MM.1S (cell line): ENCODE measurements around the gene KCNC4.

Experiments used
- DNase-seq: peaks from one replicate; pipeline ENCODE4 v3.0.0-alpha.2; 2015
- H2AFZ ChIP-seq: fragments of 300-600 bp; sonication (generic); 2 replicates; pipeline ENCODE4 v1.6.0; 2016; ENCODE audit warnings: antibody characterized with exemption, low read length
- H3F3A ChIP-seq: fragments of 300-600 bp; sonication (generic); 2 replicates; pipeline ENCODE4 v1.6.1; 2016; ENCODE audit warnings: mild to moderate bottlenecking, antibody characterized with exemption, low read length, moderate library complexity, mixed read lengths; ENCODE audit not compliant: insufficient read depth
- H3K27ac ChIP-seq: fragments of 300-600 bp; sonication (generic); 2 replicates; pipeline ENCODE4 v1.5.1; 2016; ENCODE audit warnings: mild to moderate bottlenecking, low read length
- H3K27me3 ChIP-seq: fragments of 300-600 bp; sonication (generic); replicated peaks from 2 replicates; pipeline ENCODE4 v1.6.0; 2016; ENCODE audit warnings: low read length; ENCODE audit not compliant: insufficient read depth
- H3K36me3 ChIP-seq: fragments of 300-600 bp; sonication (generic); replicated peaks from 2 replicates; pipeline ENCODE4 v1.6.1; 2016; ENCODE audit warnings: mild to moderate bottlenecking, low read length, mixed read lengths; ENCODE audit not compliant: insufficient read depth
- H3K4me1 ChIP-seq: fragments of 300-600 bp; sonication (generic); 2 replicates; pipeline ENCODE4 v1.6.1; 2016; ENCODE audit warnings: low read length, mixed read lengths
- H3K4me2 ChIP-seq: fragments of 300-600 bp; sonication (generic); 2 replicates; pipeline ENCODE4 v1.6.0; 2016; ENCODE audit warnings: low read depth, low read length
- H3K4me3 ChIP-seq: fragments of 300-600 bp; sonication (generic); 2 replicates; pipeline ENCODE4 v1.5.1; 2016; ENCODE audit warnings: low read length, mixed read lengths
- H3K79me2 ChIP-seq: fragments of 300-600 bp; sonication (generic); 2 replicates; pipeline ENCODE4 v1.6.1; 2016; ENCODE audit warnings: mixed run types, low read length, mixed read lengths
- H3K9ac ChIP-seq: fragments of 300-600 bp; sonication (generic); 2 replicates; pipeline ENCODE4 v1.6.1; 2016; ENCODE audit warnings: low read length, mixed read lengths
- H3K9me2 ChIP-seq: fragments of 300-600 bp; sonication (generic); replicated peaks from 2 replicates; pipeline ENCODE4 v1.6.1; 2016; ENCODE audit warnings: mild to moderate bottlenecking, low read length, mixed read lengths; ENCODE audit not compliant: insufficient read depth
- H3K9me3 ChIP-seq: fragments of 300-600 bp; sonication (generic); replicated peaks from 2 replicates; pipeline ENCODE4 v1.6.1; 2016; ENCODE audit warnings: mild to moderate bottlenecking, low read length, mixed read lengths; ENCODE audit not compliant: insufficient read depth
- H4K20me1 ChIP-seq: fragments of 300-600 bp; sonication (generic); 2 replicates; pipeline ENCODE4 v1.6.1; 2016; ENCODE audit warnings: mild to moderate bottlenecking, low read length, moderate library complexity, mixed read lengths; ENCODE audit not compliant: insufficient read depth
- EZH2 ChIP-seq: fragments of 300-600 bp; sonication (generic); optimal IDR thresholded peaks from 2 replicates; pipeline ENCODE3; 2017; ENCODE audit warnings: low read depth, mild to moderate bottlenecking, antibody characterized with exemption, low read length, mixed read lengths
- EZH2phosphoT487 ChIP-seq: fragments of 300-600 bp; sonication (generic); IDR thresholded peaks from 2 replicates; pipeline ENCODE4 v1.6.1; 2018; ENCODE audit warnings: antibody characterized with exemption, low read length
- TF ChIP-seq, protein P1 (sequence below): fragments of 300-600 bp; sonication (generic); IDR thresholded peaks from 2 replicates; pipeline ENCODE4 v1.5.1; 2016; ENCODE audit warnings: antibody characterized with exemption, low read length, mixed read lengths

KCNC4 gene

DNA sequence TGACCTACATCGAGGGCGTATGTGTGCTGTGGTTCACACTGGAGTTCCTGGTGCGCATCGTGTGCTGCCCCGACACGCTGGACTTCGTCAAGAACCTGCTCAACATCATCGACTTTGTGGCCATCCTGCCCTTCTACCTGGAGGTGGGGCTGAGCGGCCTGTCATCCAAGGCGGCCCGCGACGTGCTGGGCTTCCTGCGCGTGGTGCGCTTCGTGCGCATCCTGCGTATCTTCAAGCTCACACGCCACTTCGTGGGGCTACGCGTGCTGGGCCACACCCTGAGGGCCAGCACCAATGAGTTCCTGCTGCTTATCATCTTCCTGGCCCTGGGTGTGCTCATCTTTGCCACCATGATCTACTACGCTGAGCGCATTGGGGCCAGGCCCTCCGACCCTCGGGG, 13.0 kb downstream of the KCNC4 start:
- TF ChIP-seq EZH2 (no peak), EZH2phosphoT487 (no peak)
- TF ChIP-seq, protein P1, sequence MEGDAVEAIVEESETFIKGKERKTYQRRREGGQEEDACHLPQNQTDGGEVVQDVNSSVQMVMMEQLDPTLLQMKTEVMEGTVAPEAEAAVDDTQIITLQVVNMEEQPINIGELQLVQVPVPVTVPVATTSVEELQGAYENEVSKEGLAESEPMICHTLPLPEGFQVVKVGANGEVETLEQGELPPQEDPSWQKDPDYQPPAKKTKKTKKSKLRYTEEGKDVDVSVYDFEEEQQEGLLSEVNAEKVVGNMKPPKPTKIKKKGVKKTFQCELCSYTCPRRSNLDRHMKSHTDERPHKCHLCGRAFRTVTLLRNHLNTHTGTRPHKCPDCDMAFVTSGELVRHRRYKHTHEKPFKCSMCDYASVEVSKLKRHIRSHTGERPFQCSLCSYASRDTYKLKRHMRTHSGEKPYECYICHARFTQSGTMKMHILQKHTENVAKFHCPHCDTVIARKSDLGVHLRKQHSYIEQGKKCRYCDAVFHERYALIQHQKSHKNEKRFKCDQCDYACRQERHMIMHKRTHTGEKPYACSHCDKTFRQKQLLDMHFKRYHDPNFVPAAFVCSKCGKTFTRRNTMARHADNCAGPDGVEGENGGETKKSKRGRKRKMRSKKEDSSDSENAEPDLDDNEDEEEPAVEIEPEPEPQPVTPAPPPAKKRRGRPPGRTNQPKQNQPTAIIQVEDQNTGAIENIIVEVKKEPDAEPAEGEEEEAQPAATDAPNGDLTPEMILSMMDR = no peak

DNA sequence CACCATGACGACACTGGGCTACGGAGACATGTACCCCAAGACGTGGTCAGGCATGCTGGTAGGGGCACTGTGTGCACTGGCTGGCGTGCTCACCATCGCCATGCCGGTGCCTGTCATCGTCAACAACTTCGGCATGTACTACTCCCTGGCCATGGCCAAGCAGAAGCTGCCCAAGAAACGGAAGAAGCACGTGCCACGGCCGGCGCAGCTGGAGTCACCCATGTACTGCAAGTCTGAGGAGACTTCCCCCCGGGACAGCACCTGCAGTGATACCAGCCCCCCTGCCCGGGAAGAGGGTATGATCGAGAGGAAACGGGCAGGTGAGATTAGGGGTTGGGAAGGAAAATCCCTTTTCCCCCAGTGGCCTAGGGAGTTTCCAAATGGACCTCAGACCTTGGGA, 13.5 kb downstream of the KCNC4 start:
- Histone ChIP-seq H3K9ac (no peak overlapping the region), H3K9me2 (no peaks in the 10 kb centered on the region), H3K4me1 (no peaks in the 10 kb centered on the region), H3K79me2 (no peaks in the 10 kb centered on the region), H2AFZ (no peak overlapping the region), H3F3A (no peaks in the 10 kb centered on the region), H3K9me3 (no peaks in the 10 kb centered on the region), H3K4me3 (no peak overlapping the region), H3K36me3 (no peaks in the 10 kb centered on the region), H4K20me1 (no peaks in the 10 kb centered on the region), H3K4me2 (no peak overlapping the region), H3K27ac (no peak overlapping the region), H3K27me3 (no peaks in the 10 kb centered on the region)
- DNase-seq = no peak
- TF ChIP-seq EZH2phosphoT487 = no peak
- TF ChIP-seq, protein P1 = no peak
- TF ChIP-seq EZH2 = no peak

More for the DNA sequence above, 13.0 kb downstream of the KCNC4 start:
- no peaks in the 10 kb centered on the region for H4K20me1 ChIP-seq
- H3K4me3 ChIP-seq = no peak overlapping the region
- no peaks in the 10 kb centered on the region for H3K36me3 ChIP-seq
- no peaks in the 10 kb centered on the region for H3K9me3 ChIP-seq
- no peak overlapping the region for H3K27ac ChIP-seq
- DNase-seq = no peak
- no peak overlapping the region for H3K4me2 ChIP-seq
- H2AFZ ChIP-seq = no peak overlapping the region
- H3F3A ChIP-seq = no peaks in the 10 kb centered on the region
- no peak overlapping the region for H3K9ac ChIP-seq
- H3K9me2 ChIP-seq = no peaks in the 10 kb centered on the region
- H3K79me2 ChIP-seq = no peaks in the 10 kb centered on the region
- no peaks in the 10 kb centered on the region for H3K27me3 ChIP-seq
- no peaks in the 10 kb centered on the region for H3K4me1 ChIP-seq

DNA sequence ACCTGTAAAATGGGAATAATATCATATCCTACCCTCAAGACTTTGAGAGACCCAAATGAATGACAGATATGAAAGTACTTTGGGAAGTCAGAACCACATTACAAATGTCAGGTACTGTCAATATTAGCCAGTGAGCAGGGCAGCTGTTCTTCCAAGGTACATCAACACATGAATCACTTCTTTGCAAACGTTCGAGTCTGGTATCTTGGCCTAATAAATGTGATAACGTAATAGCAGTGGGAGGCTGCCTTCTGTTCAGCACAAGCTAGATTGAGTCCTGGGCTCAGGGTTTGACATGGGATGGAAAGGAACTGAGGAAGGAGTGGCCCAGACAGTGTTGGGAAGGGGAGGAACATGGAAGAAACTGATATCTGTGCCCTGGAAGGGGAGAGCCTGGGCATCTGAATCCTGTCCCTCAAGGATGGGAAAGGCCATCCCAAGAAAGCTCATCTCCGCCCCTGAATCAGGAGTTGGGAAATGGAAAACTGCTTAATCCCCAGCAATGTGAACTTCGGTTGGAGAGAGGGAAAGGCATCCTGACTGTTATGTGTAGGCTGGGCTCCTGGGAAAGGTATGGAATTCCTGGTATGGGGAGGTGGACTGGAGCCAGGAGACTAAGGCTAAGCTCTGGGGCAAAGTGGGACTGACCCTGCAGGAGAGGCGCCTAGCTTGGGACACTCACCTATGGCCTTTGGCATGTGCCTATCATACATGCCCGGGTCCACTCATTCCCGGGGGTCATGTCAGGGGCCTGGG, 14.3 kb downstream of the KCNC4 start:
- H3K4me1 ChIP-seq = no peaks in the 10 kb centered on the region
- no peak overlapping the region for H2AFZ ChIP-seq
- H3K27me3 ChIP-seq = no peaks in the 10 kb centered on the region
- no peaks in the 10 kb centered on the region for H3K9me3 ChIP-seq
- no peaks in the 10 kb centered on the region for H3F3A ChIP-seq
- no peaks in the 10 kb centered on the region for H4K20me1 ChIP-seq
- no peaks in the 10 kb centered on the region for H3K79me2 ChIP-seq
- H3K4me3 ChIP-seq = no peak overlapping the region
- no peaks in the 10 kb centered on the region for H3K36me3 ChIP-seq
- H3K9ac ChIP-seq = no peak overlapping the region
- no peaks in the 10 kb centered on the region for H3K9me2 ChIP-seq
- TF ChIP-seq EZH2phosphoT487 = no peak
- TF ChIP-seq, protein P1 = no peak
- TF ChIP-seq EZH2 = no peak
- no peak for DNase-seq
- no peak overlapping the region for H3K27ac ChIP-seq
- H3K4me2 ChIP-seq = no peak overlapping the region
